GM12865 (cell line): Measurements from ENCODE around the gene HSPH1.

Experiments
- DNase-seq: peaks from one replicate; pipeline ENCODE4 v3.0.0; 2010; ENCODE audit warnings: low read depth
- H3K4me3 ChIP-seq: 2 replicates; pipeline ENCODE4 v1.5.1; 2011; ENCODE audit warnings: mild to moderate bottlenecking, low read depth, low read length, control low read depth
- CTCF ChIP-seq: IDR thresholded peaks from 2 replicates; pipeline ENCODE4 v1.5.1; 2011; ENCODE audit warnings: low read length, control low read depth, low read depth, inconsistent platforms; ENCODE audit not compliant: insufficient read depth; ENCODE audit errors: missing control alignments

Gene HSPH1

GRCh38 chr13:31090096-31090495 lies 71.6 kb downstream of the HSPH1 start:
- no peak for TF ChIP-seq CTCF
- no peak overlapping the region for H3K4me3 ChIP-seq
- DNase-seq: no peak

- H3K4me3 ChIP-seq: no peak overlapping the region
- DNase-seq: no peak
- TF ChIP-seq CTCF: no peak
Observed at GRCh38 chr13:31089649-31090048, 72.1 kb downstream of the HSPH1 start.

- no peak for DNase-seq
- TF ChIP-seq CTCF: no peak
- H3K4me3 ChIP-seq: no peak overlapping the region
Observed at GRCh38 chr13:31088826-31089420, 72.8 kb downstream of the HSPH1 start.
